PC-3 (cell line): ENCODE results near the gene ENTPD1. TPM values are rescaled to one million over a fixed set of nuclear protein-coding genes. Genes with fewer than 3 reads are reported as not detected.

Experiments used
- ATAC-seq: fragments of 200-7000 bp; cut with Tn5 transposase; 2 replicates; pipeline ENCODE4 v1.9.1; 2020; ENCODE audit warnings: mild to moderate bottlenecking, moderate library complexity
- BruUV-seq: library from RNA; stranded (reverse); fragments of 400-500 nt; replicated peaks from 2 replicates; lab custom pipeline; 2021; lab: Mats Ljungman, UMichigan
- CTCF ChIA-PET: fragments of 300-600 bp; sonication (Branson Sonifier 250); formaldehyde crosslinking; loops from one replicate; lab custom pipeline; 2022; ENCODE audit warnings: antibody characterized with exemption; lab: Charles Lee
- POLR2A ChIA-PET: fragments of 300-600 bp; sonication (Branson Sonifier 250); formaldehyde crosslinking; loops from one replicate; lab custom pipeline; 2022; ENCODE audit warnings: antibody characterized with exemption; ENCODE audit not compliant: unreplicated experiment; lab: Charles Lee
- DNase-seq: peaks from one replicate; pipeline ENCODE4 v3.0.0-alpha.2; 2015
- H2AFZ ChIP-seq: fragments of 300-600 bp; sonication (generic); 2 replicates; pipeline ENCODE4 v1.6.0; 2016; ENCODE audit warnings: antibody characterized with exemption, low read length
- H3F3A ChIP-seq: fragments of 300-600 bp; sonication (generic); one replicate; pipeline ENCODE4 v1.6.0; 2017; ENCODE audit warnings: antibody characterized with exemption, low read length, control low read depth, mild to moderate bottlenecking; ENCODE audit not compliant: unreplicated experiment
- H3K27ac ChIP-seq: fragments of 300-600 bp; sonication (generic); 2 replicates; pipeline ENCODE4 v1.5.1; 2016; ENCODE audit warnings: mild to moderate bottlenecking, low read length
- H3K27me3 ChIP-seq: fragments of 300-600 bp; sonication (generic); 2 replicates; pipeline ENCODE4 v1.6.1; 2016; ENCODE audit warnings: low read length, mixed read lengths
- H3K36me3 ChIP-seq: fragments of 300-600 bp; sonication (generic); 2 replicates; pipeline ENCODE4 v1.6.1; 2016; ENCODE audit warnings: low read depth, mixed run types, low read length, mixed read lengths
- H3K4me1 ChIP-seq: fragments of 300-600 bp; sonication (generic); 2 replicates; pipeline ENCODE4 v1.5.1; 2016; ENCODE audit warnings: low read length; ENCODE audit not compliant: insufficient read depth
- H3K4me2 ChIP-seq: fragments of 300-600 bp; sonication (generic); 2 replicates; pipeline ENCODE4 v1.6.0; 2016; ENCODE audit warnings: low read length
- H3K4me3 ChIP-seq: fragments of 300-600 bp; sonication (generic); 2 replicates; pipeline ENCODE4 v1.5.1; 2016; ENCODE audit warnings: mild to moderate bottlenecking, low read length, mixed read lengths
- H3K79me2 ChIP-seq: fragments of 300-600 bp; sonication (generic); 2 replicates; pipeline ENCODE4 v1.6.1; 2017; ENCODE audit warnings: low read length, mixed read lengths
- H3K9ac ChIP-seq: fragments of 300-600 bp; sonication (generic); 2 replicates; pipeline ENCODE4 v1.6.0; 2016; ENCODE audit warnings: mild to moderate bottlenecking, low read length
- H3K9me2 ChIP-seq: fragments of 300-600 bp; sonication (generic); replicated peaks from 2 replicates; pipeline ENCODE4 v1.6.1; 2016; ENCODE audit warnings: mixed run types, low read length, mixed read lengths
- H3K9me3 ChIP-seq: fragments of 300-600 bp; sonication (generic); 2 replicates; pipeline ENCODE4 v1.6.1; 2016; ENCODE audit warnings: low read length, mixed read lengths
- H4K20me1 ChIP-seq: fragments of 300-600 bp; sonication (generic); 2 replicates; pipeline ENCODE4 v1.6.1; 2016; ENCODE audit warnings: low read length, mixed read lengths
- CTCF ChIP-seq: fragments of 300-600 bp; sonication (generic); conservative IDR thresholded peaks from 2 replicates; pipeline ENCODE4 v1.5.1; 2017; ENCODE audit warnings: antibody characterized with exemption, low read depth, mild to moderate bottlenecking, low read length
- EZH2 ChIP-seq: fragments of 300-600 bp; sonication (generic); IDR thresholded peaks from one replicate; pipeline ENCODE4 v1.6.1; 2017; ENCODE audit warnings: antibody characterized with exemption, mild to moderate bottlenecking, low read length; ENCODE audit not compliant: unreplicated experiment
- EZH2phosphoT487 ChIP-seq: fragments of 300-600 bp; sonication (generic); IDR thresholded peaks from 2 replicates; pipeline ENCODE4 v1.6.1; 2018; ENCODE audit warnings: mild to moderate bottlenecking, antibody characterized with exemption, low read length, borderline replicate concordance
- intact Hi-C: fragments of 100-400 bp; cut with micrococcal nuclease; formaldehyde crosslinking; loops from 2 replicates; pipeline ENCODE4 v1.9.0; 2023
- total RNA-seq: library from RNA; depleted of rRNA; stranded (reverse); fragments of >200 nt; gene quantifications from 2 replicates; pipeline ENCODE4 v1.2.3, GENCODE V29; 2014

The ENTPD1 gene
- total RNA-seq, 1 experiment from 2014 or later, result not detected

DNA sequence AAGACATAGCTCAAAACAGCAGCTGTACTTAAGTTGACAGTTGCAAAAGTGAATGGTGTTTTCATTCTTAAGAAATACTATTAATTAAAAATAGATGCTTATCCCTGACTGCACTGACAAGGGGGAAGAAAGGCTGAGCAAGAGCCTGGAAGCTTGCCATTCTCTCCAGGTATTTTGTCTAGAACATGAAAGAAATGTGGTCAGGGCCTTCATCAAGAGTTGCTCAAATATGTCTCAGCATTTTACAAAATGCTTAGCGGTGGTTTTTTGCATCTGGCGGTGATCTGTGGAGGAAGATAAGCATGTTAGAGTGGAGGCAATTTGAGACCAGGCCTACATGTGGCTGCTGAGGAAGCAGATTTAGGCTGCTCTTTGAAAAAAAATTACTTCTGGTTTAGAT is 105.4 kb downstream of the ENTPD1 start:
- intact Hi-C loops, result no loop called here
- no peaks in the 10 kb centered on the region for H3K27me3 ChIP-seq
- H3K4me2 ChIP-seq, result no peak overlapping the region
- no TSS peak for BruUV-seq
- H3K79me2 ChIP-seq, result no peaks in the 10 kb centered on the region
- no peaks in the 10 kb centered on the region for H3F3A ChIP-seq
- ChIA-PET CTCF (no interaction called here), POLR2A (no interaction called here)
- no peaks in the 10 kb centered on the region for H3K9me2 ChIP-seq
- no peaks in the 10 kb centered on the region for H3K9me3 ChIP-seq
- 0 out of 2 replicates have a peak, but pooled peaks cover 6% of the 10 kb centered on the region for H3K4me1 ChIP-seq
- TF ChIP-seq CTCF (no peak), EZH2phosphoT487 (no peak), EZH2 (no peak)
- no peak overlapping the region for H2AFZ ChIP-seq
- H3K27ac ChIP-seq, result no peak overlapping the region
- H3K36me3 ChIP-seq, result no peaks in the 10 kb centered on the region
- DNase-seq (no peak), ATAC-seq (no peak)
- H3K4me3 ChIP-seq, result no peak overlapping the region
- H3K9ac ChIP-seq, result no peak overlapping the region
- no peaks in the 10 kb centered on the region for H4K20me1 ChIP-seq

- Histone ChIP-seq H3K4me3 (no peak overlapping the region), H3K9me2 (no peaks in the 10 kb centered on the region), H3K79me2 (no peaks in the 10 kb centered on the region), H3K27ac (no peak overlapping the region), H4K20me1 (no peaks in the 10 kb centered on the region), H3F3A (no peaks in the 10 kb centered on the region), H2AFZ (0 out of 2 replicates have a peak overlapping the region, but pooled peaks have one; percentile 21), H3K27me3 (no peaks in the 10 kb centered on the region), H3K9ac (no peak overlapping the region), H3K36me3 (no peaks in the 10 kb centered on the region), H3K9me3 (no peaks in the 10 kb centered on the region), H3K4me2 (no peak overlapping the region), H3K4me1 (no peaks in the 10 kb centered on the region)
- POLR2A ChIA-PET, result interaction anchor here (0.6 kb wide), 1 partner anchor 171 kb away, joined by 4 read pairs; no protein-coding TSS in a partner anchor
- TF ChIP-seq CTCF (peak; percentile 70), EZH2phosphoT487 (no peak)
- CTCF ChIA-PET, result interaction anchor here (0.6 to 1.3 kb wide), 2 partner anchors 146 to 171 kb away, joined by 3 to 12 read pairs; partner anchors contain the start of gene TCTN3
- DNase-seq (peak; percentile 56), ATAC-seq (peak; percentile 87)
- no TSS peak for BruUV-seq
- intact Hi-C loops, result loop anchor here (1.0 kb wide), 1 partner anchor 171 kb away; no protein-coding TSS in a partner anchor
Observed at GRCh38 chr10:95864906-95865813, 109.2 kb downstream of the ENTPD1 start.
